ENCODE measurements around the gene SETMAR.

Gene SETMAR

DNA sequence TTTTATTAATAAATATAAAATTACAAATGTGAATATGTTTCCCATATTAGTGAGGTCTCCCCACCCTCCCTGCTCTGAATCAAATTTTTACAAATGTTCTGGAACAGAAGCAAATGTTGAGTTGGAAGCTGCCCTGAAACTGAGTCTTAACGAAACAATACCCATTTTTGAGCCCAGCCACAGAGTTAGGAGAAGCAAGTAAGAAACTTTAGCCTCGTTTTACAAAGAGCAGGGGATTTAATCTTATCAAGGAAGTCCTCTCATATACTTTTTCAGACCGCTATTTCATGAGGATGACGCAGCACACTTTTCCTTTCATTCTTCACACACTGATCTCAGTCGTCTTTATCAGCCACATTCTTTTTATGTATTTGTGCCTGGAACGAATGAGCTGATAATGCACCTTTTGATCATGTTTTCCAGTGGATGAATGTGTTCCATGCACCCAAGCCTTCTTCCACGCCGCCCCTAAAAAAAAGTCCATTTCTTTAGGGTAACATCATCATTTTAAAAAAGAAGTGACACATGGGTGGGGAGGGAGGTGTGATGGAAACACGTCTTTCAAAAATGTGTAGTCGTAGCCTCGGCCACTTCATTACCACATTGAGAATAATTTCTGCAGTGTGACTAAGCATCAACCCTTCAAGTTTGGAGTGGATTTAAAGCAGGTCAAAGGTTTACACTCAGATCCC, 48.1 kb downstream of the SETMAR start:
- DNase-seq (ENCODE audit: low read depth in 2 of 3, low spot score in 2 of 3), result peak in 2 of 3 experiments; percentile 1 to 16

DNA sequence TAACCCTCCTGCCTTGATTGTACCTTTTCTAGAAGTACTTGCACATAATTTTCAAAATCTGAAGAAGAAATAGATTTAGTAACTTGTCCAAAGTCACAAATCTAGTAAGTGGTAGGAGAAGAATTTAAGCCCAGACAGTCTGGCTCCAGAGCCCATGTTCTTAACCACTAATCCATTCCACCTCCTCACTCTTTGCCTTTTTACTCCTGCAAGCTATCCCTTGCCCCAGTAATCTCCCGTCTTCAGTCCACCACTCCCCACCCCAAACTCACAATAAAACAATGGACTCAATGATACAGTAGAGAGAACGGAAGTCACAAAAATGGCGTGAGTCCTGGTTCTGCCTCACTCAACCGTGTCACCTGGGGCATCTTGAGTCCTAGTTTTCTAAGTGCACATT, 48.7 kb downstream of the SETMAR start:
- no peak for DNase-seq (ENCODE audit: low read depth in 2 of 3, low spot score in 2 of 3)

DNA sequence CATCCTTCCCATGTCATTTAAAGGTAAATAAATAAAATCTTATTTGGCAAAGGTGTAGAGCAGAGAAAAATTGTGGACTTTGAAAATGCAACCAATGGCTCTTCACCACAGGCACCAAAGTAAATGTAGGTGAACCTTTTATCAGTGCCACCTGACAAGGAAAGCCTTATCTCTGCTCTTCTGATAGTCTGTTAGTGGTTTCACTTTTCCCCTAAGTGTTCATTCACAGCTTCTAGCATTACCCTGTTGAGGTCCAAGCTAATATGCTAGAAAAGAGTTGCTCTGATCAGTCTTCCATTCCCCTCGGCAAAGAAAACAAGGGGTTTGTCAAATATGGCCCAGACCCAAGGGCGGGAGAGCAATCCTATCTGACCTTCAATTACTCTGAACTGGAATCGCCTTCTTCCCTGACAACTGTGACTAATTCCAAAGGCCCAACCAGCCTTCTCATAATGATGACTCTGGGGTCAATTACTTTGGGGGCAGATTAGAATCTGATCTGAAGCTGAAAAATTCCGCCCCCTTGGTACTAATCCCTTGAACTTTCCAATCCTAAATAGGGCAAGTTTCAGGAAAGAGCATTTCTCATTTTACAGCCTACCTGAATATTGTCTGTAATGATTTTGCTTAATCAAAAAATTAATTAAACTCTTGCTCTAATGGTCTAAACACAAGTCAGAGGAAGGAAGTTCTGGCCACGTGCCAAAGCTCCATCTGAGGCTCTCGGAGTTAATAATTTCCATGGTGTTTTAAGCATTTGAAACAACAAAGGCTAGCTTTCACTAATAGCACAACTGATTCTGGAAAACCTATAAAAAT, 52.4 kb downstream of the SETMAR start:
- no peak for DNase-seq (ENCODE audit: low read depth in 2 of 3, low spot score in 2 of 3)

DNA sequence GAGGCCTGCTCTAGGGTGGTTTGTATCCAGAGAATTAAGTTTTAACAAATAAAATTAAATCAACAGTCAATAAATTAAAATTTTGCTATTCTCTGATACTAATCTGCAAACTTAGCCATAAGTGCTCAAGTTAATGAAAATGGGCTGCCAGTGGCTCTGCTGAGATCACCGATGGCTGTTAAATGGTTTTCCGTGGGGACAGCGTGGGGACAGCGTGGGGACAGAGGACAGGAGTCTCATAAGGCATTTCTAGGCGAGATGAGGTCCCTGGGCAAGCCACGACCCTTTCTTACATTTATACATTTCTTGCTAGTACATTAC, 53.0 kb downstream of the SETMAR start:
- DNase-seq (ENCODE audit: low read depth in 2 of 3, low spot score in 2 of 3), result no peak

DNA sequence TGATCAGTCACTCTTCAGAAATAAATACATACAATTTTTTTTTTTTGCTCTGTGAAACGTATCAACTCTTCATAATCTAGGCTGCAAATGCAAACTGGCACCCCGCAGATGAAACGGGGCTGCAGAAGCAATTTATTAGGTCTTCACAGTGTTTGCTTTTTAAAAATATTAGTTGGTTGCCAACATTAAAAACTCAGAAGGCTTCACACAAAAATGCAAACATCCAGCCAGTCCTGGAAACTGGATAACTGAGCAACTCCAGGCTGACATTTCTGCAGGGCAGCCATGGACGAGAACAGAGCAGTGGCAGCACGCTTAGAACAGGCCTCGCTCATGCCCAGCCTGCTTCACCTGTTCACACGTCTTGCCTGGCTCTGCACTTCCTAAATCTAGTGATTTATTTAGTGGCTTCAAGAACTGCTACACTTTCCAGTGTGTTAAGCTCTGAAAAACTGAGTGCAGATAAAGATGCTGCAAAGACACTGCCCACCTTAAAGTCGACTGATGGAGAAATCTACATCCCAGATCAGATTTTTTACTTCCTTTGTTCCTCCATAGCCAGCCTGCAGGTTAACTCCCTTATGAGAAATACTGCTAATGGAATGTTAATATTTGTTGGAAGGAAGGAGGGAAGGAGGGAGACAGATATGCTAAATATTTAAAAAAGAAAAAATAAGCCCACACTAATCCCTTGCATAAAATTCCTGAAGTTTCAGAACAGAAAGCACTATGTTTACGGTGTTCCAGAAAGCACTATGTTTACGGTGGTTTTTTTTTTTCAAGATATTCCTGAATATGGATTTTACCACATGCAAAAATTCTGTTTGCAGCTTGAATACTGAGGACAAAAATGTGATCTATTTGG, 53.6 kb downstream of the SETMAR start:
- DNase-seq (ENCODE audit: low read depth in 2 of 3, low spot score in 2 of 3), result no peak

DNA sequence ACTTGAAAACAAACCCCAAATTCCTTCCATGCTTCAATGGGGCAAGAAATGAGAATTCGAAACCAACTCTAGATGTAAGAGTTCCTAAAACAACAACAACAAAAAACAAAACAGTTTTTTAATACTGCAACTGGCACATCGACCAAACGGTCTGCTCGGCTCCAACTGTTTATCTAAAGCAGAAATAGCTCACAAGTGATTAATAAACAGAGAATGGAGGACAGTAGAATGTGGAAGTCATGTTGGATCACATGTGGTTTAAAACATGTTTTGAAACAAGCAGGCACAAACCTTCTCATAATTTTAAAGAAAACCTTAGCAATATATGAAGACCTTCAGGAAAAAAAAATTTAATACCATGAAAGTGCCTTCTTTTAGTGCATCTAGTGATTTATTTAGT, 55.1 kb downstream of the SETMAR start:
- DNase-seq (ENCODE audit: low read depth in 2 of 3, low spot score in 2 of 3), result no peak

DNA sequence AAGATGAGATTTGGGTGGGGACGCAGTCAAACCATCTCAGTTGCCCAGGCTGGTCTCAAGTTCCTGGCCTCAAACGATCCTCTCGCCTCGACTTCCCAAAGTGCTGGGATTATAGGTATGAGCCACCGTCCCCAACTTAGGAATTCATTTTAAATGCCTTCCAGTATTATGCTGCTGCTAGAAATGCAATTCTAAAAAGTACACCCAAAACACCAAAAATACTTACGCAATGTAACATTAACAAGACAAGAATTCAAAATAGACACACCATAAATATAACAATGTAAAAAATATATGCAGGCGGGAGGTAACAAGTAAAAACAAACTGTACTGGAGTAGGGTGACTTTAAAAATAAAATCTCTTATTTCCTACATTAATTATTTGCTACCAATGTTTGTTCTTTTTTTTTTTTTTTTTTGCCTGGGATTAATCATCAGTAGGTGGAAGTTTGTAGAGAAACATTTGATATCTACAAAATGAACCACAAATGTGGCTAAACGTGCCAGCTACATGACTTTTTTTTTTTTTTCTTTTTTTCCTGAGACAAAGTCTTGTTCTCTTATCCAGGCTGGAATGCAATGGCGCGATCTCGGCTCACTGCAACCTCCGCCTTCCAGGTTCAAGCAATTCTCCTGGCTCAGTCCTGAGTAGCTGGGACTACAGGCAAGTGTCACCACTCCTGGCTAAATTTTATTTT, 56.8 kb downstream of the SETMAR start:
- no peak for DNase-seq (ENCODE audit: low read depth in 2 of 3, low spot score in 2 of 3)

DNA sequence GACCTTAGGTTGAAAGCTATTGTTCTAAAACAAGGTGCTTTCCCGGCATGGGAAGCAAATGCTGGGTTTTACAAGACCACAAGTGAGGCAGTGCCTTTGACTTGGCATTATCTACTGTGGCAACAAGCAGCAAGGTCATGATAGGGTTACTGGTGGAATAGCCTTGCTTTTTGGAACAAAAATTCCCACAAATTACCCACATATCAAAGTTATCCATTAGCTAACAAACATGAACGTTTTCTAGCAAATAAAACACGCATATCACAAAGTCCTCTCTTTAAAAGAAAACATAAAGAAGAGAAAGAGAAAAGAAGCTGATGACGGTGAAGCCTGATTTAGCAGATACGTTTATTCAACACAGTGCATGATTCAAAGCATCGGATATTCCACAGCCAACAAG, 57.6 kb downstream of the SETMAR start:
- DNase-seq (ENCODE audit: low read depth in 2 of 3, low spot score in 2 of 3), result no peak

DNA sequence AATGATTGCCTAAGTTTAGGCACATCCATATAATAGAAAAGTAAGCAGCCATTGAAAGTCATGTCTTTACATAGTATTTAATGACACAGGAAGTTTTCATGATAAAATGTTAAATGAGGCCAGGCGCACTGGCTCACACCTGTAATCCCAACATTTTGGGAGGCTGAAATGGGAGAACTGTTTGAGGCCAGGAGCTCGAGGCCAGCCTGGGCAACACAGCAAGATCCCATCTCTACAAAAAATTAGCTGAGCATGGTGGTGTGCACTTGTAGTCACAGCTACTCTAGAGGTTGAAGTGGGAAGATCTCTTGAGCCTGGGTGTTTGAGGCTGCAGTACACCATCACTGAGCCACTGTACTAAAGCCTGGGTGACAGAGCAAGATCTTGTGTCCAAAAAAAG, 59.4 kb downstream of the SETMAR start:
- no peak for DNase-seq (ENCODE audit: low read depth in 2 of 3, low spot score in 2 of 3)

Data from activated CD8-positive, alpha-beta memory T cell treated with anti-CD3 and anti-CD28 coated beads for 48 hours (primary cell).